HG03196 (cell line): ENCODE data around the gene CDK18.

Source experiments
- ATAC-seq: cut with Tn5 transposase; IDR thresholded peaks from one replicate; pipeline ENCODE4 v1.9.1; 2021; ENCODE audit not compliant: unreplicated experiment

Gene CDK18

GRCh38 chr1:205502111-205502810 is 2.2 kb upstream of the CDK18 start:
- ATAC-seq, result no peak

DNA sequence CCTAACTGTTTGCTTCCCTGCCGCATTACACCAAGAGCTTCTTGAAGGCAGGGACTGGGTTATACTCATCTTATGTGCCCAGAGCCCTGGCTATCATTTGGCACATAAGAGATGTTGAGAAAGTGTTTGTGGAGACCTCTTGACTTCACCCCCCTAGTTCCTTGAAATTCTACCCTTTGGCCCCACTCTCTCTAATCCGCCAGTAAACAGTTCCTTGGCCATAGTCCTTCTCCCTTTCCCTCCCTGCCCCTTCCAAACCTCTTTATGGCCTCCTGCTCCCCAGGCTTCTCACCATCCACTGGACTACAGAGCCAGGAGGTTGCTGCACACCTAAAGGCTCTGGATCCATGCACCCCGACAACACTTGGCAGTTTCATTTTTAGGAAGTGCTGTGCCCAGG is 1.5 kb upstream of the CDK18 start:
- no peak for ATAC-seq

DNA sequence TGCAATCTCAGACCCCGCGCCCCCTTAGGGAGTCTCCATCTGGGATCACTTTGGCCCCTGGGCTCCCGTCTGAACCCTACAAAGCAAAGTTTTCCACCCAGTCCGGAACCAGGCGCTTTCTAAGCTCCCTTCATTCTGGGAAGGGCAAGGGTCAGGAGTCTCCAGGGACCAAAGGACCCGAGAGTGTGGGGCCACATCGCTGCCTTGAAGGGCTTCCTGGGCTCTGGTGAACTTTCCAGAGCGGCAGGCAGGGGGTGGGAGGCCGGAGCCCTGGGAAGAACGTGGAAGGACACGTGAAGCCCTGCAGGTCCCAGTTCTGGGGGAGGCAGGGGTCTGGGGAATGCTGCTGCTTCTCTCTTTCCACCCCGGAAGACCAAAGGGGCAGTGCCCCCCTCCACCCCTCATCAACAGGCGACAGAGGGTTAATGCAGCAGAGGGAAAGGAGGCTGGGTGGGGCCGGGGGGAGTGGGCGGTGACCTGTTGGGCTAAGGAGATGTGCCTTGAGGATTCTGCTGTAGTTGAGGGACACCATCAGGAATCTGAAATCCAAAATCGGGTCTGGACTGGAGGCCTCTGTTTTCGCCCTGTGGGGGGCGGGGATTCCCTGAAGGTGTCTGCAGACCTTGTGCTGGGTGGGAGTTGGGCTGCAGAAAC is 734 bp downstream of the CDK18 start:
- ATAC-seq, result no peak

DNA sequence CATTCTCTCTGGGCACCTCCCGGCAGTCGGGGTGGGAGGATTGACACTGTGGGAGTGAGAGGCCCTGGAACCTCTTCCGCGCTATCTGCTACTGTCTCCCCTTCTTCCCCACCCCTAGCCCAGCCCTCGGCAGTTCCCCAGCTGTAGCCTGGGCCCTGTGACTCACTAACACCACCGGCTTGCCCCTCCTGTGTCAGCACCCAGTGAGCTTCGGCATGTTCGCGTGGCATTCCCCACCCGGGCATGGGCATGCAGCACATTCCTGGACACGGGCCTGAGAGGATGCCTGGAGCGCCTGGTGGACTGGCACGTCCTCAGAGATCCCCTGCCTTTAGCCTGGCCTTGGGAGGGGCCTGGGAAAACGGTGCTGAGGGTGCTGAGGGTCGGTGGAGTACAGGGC is 1.3 kb downstream of the CDK18 start:
- ATAC-seq, result no peak

GRCh38 chr1:205506409-205507200 is 2.1 kb downstream of the CDK18 start:
- no peak for ATAC-seq

DNA sequence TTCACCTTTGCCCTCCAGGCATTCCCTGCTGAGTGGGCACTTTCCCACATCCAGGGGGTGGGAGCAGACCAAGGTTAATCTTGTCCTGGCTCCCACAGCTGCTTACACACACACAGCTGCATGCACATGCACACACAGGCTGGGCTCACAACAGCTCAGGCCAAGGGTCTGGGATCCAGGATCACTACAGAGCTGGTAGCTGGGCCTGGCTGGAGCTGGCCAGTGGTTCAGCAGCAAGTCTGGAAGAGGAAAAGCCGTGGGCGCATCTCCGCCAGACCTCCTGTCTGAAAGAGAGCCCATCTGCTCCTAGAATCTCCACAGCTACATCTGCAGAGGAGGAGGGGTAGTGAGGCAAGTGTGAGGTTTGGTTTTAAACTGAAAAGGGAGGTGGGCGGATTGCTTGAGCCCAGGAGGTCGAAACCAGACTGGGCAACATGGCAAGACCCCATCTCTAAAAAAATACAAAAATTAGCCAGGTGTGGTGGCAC is 3.8 kb downstream of the CDK18 start:
- no peak for ATAC-seq

DNA sequence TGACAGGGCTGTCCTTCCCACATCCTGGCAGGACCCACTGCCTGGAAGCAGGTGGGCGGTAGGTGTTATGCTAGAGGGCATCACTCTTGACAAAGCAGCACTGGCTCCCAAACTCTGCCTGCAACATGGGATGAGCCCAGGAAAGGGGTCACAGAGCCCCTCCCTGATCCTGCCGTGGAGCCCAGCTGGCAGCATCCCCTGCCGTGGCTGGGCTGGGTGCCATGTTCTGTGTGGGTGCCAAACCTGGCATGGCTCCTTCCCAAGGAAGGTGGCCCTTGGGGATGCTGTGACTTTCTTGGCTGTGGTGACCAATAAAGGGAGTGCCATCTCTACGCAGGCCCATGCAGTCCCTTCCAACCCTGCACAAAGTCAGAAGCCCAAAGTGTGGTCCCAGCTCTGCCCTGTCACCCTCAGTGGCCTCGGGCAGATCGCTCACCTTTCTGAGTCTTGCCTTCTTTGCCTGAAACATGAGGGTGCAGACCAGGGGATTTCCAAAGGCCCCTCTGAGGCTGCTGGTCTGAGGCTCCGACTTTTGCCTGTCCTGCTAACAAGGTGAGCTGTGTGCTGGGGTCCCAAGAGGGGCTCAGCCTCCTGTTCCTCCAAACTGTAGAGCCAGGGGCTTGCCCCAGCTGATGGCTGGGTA is 6.0 kb downstream of the CDK18 start:
- ATAC-seq, result no peak

- no peak for ATAC-seq
These were observed 6.5 kb downstream of the CDK18 start for GRCh38 chr1:205510951-205511330.

DNA sequence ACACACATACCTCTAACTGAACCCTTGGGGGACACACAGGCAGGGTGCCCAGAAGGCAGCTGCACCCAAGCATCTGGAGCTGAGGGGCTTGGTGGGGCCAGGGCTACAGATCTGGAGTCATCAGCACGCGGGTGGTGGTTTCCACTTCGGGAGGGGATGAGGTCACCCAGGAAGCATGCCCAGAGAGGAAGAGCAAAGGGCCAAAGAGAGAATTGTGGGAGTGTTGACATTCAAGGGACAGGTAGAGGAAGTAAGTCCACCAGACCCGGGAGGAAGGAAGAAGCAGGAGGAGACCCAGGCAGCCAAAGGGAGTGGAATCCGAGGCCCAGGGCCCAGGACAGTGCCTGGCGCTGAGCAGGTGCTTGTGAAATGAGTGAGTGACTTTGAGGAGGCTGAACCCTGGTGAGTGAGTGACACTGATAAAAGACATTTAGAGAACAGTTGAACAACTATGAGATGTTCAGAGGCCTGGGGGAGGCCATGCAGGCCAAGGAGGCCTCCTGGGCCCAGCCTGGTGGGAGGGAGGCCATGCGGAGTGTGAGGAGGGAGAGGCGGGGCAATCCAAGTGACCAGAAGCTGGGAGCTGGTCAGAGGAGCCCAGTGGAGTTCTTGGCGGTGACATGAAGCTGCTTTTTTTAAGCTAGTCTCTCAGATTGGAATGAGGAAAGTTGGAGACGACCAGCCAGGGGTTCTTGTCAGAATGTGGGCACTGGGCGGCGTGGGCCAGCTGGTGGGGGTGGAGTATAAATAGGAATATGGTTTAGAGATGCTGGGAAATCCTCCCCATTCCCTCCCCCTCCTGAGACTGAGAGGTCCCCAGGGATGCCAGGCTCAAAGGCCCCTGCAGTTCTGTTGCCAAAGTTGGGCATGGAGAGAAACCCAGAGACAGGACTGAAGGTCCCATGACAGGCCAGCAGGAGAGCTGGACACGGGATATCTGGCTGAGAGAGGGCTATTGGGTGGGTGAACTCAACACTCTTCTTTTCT is 7.9 kb downstream of the CDK18 start:
- ATAC-seq, result no peak

DNA sequence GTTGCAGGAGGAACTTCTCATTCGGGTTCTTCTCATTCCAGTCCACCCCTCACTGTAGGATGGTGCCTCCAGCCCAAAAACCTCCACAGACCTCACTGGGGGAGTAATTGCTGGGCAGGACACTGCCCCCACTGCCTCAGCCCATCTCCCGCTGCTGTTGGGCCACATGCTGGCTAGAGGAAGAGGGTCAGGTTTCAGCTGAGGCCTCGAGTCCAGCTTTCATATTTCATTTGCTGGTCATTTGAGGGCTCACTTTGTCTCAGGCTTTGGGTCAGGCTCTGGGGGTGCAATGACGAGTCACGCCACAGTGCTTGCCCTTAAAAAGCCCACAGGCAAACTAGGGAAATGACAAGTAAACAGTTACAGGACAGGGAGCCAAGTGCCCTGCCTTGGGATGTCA is 9.3 kb downstream of the CDK18 start:
- ATAC-seq, result no peak

GRCh38 chr1:205514211-205515142 is 10.0 kb downstream of the CDK18 start:
- ATAC-seq, result no peak

- ATAC-seq, result no peak
These were observed 11.3 kb downstream of the CDK18 start for GRCh38 chr1:205515781-205516253.

DNA sequence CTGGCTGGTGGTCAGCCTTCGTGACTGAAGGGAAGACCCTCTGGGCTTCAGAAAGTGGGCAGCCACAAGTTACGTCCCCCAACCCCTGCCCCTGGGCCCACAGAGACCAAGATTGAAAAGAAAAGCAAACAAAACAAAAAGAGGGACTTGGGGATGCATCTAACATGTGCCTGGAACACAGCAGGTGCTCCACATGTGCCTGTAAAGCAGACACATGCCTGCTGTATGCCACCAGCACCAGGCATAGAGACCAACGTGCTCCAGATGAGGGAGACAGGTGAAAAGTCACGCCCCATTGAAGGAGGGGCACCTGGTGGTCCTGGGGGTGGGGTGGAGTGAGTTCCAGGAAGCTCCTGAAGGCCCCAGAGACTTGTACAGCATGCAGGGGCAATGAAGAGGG is 11.9 kb downstream of the CDK18 start:
- ATAC-seq, result no peak

GRCh38 chr1:205517288-205517687 is 12.8 kb downstream of the CDK18 start:
- no peak for ATAC-seq

GRCh38 chr1:205517763-205518162 is 13.3 kb downstream of the CDK18 start:
- no peak for ATAC-seq

DNA sequence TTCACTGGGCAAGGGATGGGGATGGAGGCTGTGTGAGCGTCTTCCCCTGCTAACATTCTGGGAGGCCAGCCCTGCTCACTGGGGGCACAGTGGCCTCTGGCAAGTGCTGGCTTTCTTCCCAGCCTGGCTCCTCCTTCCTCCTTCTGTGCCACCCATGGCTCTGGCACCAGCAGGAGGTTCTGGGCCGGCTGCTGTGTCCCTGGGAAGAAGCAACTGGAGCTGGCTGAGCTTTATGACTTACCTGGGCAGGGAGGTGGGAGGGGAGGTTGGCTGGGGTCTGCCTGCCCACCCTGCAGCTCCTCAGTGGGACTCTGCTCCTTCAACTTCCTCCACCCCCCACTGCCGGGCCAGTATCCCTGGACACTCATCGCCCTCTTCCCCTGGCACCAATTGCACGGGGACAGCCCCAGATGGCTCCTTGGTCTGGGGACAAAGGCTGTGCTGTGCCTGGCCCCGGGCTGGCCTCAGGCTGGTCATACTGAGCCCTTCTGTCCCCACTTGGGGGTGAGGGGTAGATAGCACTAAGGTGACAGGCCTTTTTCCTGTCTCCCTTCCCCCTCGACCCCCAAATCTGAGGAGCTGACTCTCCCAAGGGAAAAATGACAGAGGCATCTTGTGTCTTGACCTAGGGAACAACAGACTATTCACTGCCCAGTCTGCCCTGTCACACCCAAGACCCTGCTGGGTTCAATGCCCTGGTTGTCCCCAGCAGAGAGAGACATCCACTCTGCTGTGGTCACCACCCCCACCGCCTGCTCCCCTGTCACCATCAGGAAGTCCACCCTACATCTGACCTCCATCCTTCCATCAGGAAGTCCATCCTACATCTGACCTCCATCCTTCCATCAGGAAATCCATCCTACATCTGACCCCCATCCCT is 14.4 kb downstream of the CDK18 start:
- ATAC-seq, result no peak

DNA sequence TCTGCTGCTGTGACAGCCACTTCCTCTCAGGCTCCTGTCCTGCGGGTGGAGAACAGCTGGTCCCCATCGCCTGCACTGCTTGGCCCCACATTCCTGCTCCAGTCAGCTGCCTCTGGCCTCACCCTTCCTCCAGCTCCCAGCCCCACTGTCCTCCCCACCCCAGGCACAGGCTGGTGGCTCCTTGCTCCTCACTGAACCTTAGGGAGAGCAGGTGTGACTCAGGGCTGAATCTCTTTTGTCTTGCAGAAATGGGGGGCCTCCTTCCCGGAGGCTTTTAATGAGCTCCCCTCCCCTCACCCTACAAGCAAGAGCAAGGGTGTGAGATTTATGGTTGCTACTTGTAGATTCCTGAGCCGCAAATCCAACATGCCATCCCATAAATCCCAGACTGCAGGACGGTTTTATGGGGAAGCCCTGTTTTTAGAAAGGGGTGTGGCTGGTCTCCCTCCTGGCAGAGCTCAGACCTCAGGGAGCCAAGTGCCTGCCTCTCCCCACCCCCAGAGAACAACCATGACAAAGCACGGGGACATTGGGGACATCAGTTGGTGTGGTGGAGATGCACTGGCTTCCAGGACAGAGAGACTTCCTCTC is 15.2 kb downstream of the CDK18 start:
- ATAC-seq, result no peak

- ATAC-seq, result no peak
These were observed 16.2 kb downstream of the CDK18 start for GRCh38 chr1:205520709-205521108.
